GM12801 (cell line): ENCODE measurements around the gene CLCNKA.

Source experiments
- TF ChIP-seq, protein P1 (sequence below): IDR thresholded peaks from one replicate; pipeline ENCODE4 v1.5.1; 2011; ENCODE audit warnings: control low read depth; ENCODE audit not compliant: insufficient read length; ENCODE audit errors: extremely low read depth

The CLCNKA gene

DNA sequence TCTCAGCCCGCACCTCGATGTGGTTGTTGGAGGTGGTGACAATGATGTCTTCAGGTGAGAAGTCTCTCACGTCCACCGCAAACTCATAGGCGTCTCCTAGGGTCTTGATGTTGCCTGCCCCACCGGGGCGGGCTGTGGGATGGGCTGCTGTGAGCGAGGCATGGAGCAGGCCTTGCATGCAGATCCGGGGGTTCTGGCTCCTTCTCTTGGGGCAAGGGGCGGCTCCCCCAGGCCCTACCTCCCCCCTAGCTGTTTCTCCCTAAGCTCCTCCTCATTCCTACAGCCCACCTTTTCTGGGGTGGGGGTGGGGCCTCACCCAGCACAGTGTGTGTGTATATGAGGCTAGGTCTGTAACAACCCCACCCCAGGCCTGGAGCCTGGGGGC, 4.8 kb upstream of the CLCNKA start:
- TF ChIP-seq, protein P1, sequence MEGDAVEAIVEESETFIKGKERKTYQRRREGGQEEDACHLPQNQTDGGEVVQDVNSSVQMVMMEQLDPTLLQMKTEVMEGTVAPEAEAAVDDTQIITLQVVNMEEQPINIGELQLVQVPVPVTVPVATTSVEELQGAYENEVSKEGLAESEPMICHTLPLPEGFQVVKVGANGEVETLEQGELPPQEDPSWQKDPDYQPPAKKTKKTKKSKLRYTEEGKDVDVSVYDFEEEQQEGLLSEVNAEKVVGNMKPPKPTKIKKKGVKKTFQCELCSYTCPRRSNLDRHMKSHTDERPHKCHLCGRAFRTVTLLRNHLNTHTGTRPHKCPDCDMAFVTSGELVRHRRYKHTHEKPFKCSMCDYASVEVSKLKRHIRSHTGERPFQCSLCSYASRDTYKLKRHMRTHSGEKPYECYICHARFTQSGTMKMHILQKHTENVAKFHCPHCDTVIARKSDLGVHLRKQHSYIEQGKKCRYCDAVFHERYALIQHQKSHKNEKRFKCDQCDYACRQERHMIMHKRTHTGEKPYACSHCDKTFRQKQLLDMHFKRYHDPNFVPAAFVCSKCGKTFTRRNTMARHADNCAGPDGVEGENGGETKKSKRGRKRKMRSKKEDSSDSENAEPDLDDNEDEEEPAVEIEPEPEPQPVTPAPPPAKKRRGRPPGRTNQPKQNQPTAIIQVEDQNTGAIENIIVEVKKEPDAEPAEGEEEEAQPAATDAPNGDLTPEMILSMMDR: no peak

DNA sequence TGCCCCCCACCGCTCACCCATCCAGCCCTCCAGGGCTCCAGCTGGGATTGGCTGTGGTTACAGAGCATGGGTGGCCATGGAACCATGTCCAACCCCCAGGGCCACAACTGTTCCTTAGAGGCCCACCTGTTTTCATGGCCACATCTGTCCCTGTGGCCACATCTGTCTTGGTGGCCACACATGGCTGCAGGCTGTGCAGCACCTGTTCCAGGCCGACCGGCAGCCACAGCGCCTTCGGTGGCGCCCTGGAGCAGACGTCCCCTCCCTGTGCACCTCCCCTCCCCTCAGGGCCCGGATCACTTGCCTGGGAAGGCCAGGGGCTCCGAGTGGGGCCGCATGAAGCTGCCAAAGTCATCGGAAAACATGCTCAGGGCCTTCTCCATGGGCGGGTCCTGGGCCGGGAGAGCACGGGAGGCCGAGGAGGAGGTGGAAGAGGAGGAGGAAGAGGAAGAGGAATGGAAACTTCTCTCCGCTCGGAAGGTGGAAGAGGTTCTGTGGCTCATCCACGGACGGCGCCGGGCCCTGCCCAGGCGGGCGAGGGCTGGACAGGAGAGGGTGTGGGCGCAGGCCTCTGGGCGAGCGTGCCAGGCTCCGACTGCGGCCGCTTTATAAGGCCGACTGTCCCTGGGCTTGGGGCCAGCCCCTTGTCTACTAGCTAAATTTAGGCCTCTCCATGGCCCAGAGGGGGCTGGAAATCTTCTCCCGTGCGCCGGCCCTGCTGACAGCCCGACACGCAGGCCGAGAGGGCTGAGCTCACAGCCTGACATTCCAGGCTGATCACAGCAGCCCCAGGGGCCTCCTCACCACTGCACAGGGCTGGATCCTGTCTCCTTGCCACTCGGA, 4.2 kb upstream of the CLCNKA start, which contains the start of gene HSPB7:
TSS of gene HSPB7 (minus strand) at position 583 of the 843 bp plus-strand sequence. CDS start at position 503, 80 bp downstream.
- TF ChIP-seq, protein P1: no peak

DNA sequence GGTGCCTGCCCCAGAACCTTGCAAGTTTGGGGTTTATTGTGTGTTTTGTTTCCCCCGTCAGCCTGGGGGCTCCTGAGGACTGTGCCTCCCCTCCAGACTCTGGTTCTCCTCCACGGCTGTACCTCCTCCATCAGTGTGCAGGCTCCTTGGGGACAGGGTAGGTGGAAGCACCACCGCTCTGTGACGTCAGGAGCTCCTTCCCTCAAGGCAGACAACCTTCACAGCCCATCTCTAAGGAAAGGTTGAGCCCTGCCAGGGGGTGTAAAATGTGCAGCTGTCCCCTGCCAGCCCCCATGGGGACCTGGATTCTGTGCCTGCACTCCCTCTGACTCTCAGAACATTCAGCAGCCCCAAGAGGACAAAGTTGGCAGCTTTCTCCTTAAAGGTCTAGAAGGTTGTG, 3.5 kb upstream of the CLCNKA start:
- TF ChIP-seq, protein P1: no peak

- TF ChIP-seq, protein P1: no peak
Measured at GRCh38 chr1:16018749-16019643, 2.8 kb upstream of the CLCNKA start.

DNA sequence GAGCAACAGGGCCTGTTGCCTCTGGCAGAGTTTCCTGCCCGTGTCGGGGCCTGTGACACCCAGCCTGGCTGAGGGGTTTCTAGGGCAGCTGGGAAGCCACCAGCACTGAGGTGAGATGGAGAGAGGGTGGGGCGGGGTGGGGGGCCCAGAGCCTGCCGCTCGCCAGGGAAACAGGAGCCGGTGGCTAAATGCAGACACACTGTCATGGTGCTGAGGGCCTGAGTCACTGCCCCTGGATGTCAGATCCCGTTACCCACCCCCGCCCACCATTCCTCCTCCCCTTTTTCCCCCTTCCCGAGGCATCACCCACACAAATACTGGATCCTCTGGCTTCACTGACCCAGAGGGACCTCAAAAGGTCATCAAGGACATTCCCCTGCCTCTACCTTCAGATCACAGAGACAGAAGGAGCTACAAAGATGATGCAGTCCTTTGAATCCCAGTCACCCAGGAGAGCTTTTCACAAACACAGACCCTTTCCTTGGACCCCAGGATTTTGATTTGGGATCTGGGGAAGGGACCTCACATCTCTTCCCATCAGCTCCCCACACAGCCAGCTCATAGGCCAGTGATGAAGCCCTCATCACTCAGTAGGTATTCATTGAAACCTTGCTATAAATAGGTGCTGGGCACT, 2.1 kb upstream of the CLCNKA start:
- TF ChIP-seq, protein P1: no peak

DNA sequence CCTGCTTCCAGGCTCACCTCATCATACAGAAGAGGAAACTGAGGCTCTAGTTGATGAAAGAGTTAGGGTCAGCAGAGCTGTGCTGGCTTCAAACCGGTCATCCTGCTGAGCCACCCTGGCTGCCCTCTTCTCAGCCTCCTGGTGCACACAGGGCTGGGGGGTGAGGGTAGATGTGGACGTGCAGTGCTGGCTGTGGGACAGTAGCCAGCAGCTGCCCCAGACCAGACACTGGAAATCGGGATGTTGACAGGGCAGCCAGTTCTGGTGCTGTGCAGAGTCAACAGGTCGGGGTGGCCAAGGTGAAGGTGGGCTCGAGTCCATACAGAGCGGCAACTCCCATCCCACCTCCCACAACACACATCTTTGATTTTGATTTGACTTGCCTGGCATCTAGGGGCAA, 1.5 kb upstream of the CLCNKA start:
- TF ChIP-seq, protein P1: no peak

GRCh38 chr1:16022393-16022792, 557 bp downstream of the CLCNKA start:
- TF ChIP-seq, protein P1: no peak
